Measurements from ENCODE around the gene RERE. TPM values are rescaled to one million over a fixed set of nuclear protein-coding genes. Genes with fewer than 3 reads are reported as not detected.

The RERE gene
- total and polyA plus RNA-seq, 2 experiments from 2014 or later, result 39.8 to 62.8 TPM

DNA sequence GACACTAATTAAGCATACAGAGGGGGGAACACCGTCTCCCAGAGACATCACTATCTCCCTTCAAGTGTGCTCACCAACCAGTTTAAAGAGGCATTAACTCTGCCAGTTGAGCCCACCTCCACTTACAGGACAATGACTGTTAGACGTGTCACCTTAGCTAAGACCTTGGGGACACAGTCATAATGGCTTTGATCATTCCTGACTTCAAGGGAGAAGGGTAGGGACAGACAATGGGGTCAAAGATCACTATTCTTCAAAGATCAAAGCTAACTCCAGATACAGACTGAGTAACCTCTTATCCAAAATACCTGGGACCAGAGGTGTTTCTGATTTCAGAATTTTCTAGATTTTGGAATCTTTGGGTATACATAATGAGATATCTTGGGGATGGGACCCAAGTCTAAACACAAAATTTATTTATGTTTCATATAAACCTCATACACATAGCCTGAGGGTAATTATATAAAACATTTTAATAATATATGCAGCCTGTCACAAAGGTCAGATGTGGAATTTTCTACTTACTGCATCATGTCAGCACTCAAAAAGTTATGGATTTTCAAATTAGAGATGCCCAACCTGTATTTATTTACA lies 253.4 kb downstream of the RERE start:
- 37% methylated on average over 2 of the region's 2 CpGs for WGBS (ENCODE audit: low lambda C conversion rate, missing lambda C conversion rate)
- TF ChIP-seq, protein P1, sequence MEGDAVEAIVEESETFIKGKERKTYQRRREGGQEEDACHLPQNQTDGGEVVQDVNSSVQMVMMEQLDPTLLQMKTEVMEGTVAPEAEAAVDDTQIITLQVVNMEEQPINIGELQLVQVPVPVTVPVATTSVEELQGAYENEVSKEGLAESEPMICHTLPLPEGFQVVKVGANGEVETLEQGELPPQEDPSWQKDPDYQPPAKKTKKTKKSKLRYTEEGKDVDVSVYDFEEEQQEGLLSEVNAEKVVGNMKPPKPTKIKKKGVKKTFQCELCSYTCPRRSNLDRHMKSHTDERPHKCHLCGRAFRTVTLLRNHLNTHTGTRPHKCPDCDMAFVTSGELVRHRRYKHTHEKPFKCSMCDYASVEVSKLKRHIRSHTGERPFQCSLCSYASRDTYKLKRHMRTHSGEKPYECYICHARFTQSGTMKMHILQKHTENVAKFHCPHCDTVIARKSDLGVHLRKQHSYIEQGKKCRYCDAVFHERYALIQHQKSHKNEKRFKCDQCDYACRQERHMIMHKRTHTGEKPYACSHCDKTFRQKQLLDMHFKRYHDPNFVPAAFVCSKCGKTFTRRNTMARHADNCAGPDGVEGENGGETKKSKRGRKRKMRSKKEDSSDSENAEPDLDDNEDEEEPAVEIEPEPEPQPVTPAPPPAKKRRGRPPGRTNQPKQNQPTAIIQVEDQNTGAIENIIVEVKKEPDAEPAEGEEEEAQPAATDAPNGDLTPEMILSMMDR (IDR thresholded peaks at IDR 0.05; ENCODE audit: poor library complexity), result no peak
- TF ChIP-seq EZH2 (IDR thresholded peaks at IDR 0.05; ENCODE audit: borderline replicate concordance) (no peak), EZH2phosphoT487 (IDR thresholded peaks at IDR 0.05; ENCODE audit: low read depth, severe bottlenecking, unreplicated experiment) (no peak)
- H2AFZ ChIP-seq, result no peak overlapping the region
- no peaks in the 10 kb centered on the region for H4K20me1 ChIP-seq (ENCODE audit: insufficient read depth, poor library complexity, severe bottlenecking)
- H3K4me1 ChIP-seq (ENCODE audit: insufficient read depth), result peaks cover 12% of the 10 kb centered on the region
- no peaks in the 10 kb centered on the region for H3K9me2 ChIP-seq (replicated peaks; ENCODE audit: insufficient read depth)
- no peak overlapping the region for H3K27ac ChIP-seq
- no peaks in the 10 kb centered on the region for H3K27me3 ChIP-seq
- H3K4me3 ChIP-seq, result no peak overlapping the region
- no peak overlapping the region for H3K4me2 ChIP-seq
- H3K79me2 ChIP-seq, result peaks cover 93% of the 10 kb centered on the region
- no peak for DNase-seq (ENCODE audit: low spot score)
- H3K9me3 ChIP-seq (ENCODE audit: low read depth), result no peaks in the 10 kb centered on the region
- H3K36me3 ChIP-seq (replicated peaks; ENCODE audit: insufficient read depth, low read depth), result no peaks in the 10 kb centered on the region

DNA sequence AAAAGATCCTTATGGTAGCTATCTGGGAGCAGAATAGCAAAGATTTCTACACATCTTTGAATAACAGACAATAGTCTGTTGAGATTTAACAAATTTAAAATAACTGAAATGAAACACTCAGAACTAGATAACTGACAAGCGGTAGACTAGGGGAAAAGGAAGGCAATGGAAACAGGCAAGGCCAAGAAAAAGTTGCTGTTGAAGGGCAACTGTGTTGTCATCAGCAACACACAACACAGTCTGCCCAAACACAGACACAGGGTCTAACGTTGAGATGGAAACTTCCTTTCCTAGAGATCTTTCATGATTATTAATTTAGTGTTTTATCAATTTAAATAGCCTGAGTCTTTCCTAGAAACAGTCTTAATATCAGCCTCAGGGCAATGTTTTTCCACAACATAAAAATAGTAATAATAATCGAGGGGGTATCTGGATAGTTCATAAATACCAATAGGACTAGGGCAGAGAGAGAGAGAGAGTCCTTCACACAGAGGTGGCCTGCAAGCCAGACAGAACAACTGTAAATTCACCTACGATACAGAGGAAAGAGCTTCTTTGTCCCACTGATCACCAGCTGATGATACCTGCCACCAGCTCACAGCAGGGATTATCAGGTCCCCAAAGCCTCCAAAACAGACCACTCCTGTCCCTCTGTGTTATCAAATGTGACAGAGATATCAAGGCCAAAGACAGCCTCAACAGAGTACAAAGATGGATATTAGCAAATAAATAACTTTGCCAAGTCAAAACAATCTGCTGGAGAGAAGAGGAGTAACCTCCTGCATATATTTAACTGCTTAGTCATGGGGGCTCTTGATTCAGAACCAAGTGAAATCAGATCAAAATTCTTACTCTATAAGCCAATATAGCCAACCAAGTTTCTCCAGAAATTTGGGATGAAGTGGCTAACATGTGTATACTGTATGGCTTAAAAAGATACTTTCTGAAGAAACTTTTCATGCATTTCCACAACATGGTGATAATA lies 254.3 kb downstream of the RERE start:
- TF ChIP-seq EZH2phosphoT487 (IDR thresholded peaks at IDR 0.05; ENCODE audit: low read depth, severe bottlenecking, unreplicated experiment), result no peak
- TF ChIP-seq EZH2 (IDR thresholded peaks at IDR 0.05; ENCODE audit: borderline replicate concordance), result no peak
- TF ChIP-seq, protein P1 (IDR thresholded peaks at IDR 0.05; ENCODE audit: poor library complexity), result no peak
- Histone ChIP-seq H3K9me3 (ENCODE audit: low read depth) (no peaks in the 10 kb centered on the region), H3K27me3 (no peaks in the 10 kb centered on the region), H3K79me2 (peaks cover 92% of the 10 kb centered on the region), H3K27ac (no peak overlapping the region), H3K4me1 (ENCODE audit: insufficient read depth) (peaks cover 12% of the 10 kb centered on the region), H4K20me1 (ENCODE audit: insufficient read depth, poor library complexity, severe bottlenecking) (no peaks in the 10 kb centered on the region), H3K4me2 (no peak overlapping the region), H2AFZ (no peak overlapping the region), H3K9me2 (replicated peaks; ENCODE audit: insufficient read depth) (no peaks in the 10 kb centered on the region), H3K4me3 (no peak overlapping the region), H3K36me3 (replicated peaks; ENCODE audit: insufficient read depth, low read depth) (no peaks in the 10 kb centered on the region)
- DNase-seq (ENCODE audit: low spot score), result no peak
- WGBS (ENCODE audit: low lambda C conversion rate, missing lambda C conversion rate), result 63% methylated on average over 4 of the region's 4 CpGs

DNA sequence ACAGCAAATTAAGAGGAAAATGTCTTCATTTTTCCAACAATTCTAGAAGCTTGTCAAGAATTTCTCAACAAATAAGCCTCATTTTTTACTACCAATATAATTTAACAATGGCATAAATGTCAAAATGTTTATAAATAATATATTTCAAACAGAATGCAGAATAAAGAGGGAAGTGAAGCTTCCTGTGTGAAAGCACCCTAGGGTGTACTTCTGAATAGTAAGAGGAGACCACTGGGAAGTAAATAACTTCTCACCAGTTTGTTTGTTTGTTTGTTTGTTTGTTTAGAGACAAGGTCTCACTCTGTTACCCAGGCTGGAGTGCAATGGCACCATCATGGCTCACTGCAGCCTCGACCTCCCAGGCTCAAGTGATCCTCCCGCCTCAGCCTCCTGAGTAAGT lies 255.2 kb downstream of the RERE start:
- H3K79me2 ChIP-seq, result peaks cover 92% of the 10 kb centered on the region
- no peaks in the 10 kb centered on the region for H4K20me1 ChIP-seq (ENCODE audit: insufficient read depth, poor library complexity, severe bottlenecking)
- no peak overlapping the region for H3K27ac ChIP-seq
- H3K4me1 ChIP-seq (ENCODE audit: insufficient read depth), result peaks cover 12% of the 10 kb centered on the region
- no peaks in the 10 kb centered on the region for H3K27me3 ChIP-seq
- no peaks in the 10 kb centered on the region for H3K9me3 ChIP-seq (ENCODE audit: low read depth)
- TF ChIP-seq EZH2phosphoT487 (IDR thresholded peaks at IDR 0.05; ENCODE audit: low read depth, severe bottlenecking, unreplicated experiment) (no peak), EZH2 (IDR thresholded peaks at IDR 0.05; ENCODE audit: borderline replicate concordance) (no peak)
- TF ChIP-seq, protein P1 (IDR thresholded peaks at IDR 0.05; ENCODE audit: poor library complexity), result no peak
- 97% methylated on average over 2 of the region's 2 CpGs for WGBS (ENCODE audit: low lambda C conversion rate, missing lambda C conversion rate)
- no peaks in the 10 kb centered on the region for H3K36me3 ChIP-seq (replicated peaks; ENCODE audit: insufficient read depth, low read depth)
- no peak overlapping the region for H3K4me2 ChIP-seq
- H2AFZ ChIP-seq, result no peak overlapping the region
- H3K9me2 ChIP-seq (replicated peaks; ENCODE audit: insufficient read depth), result no peaks in the 10 kb centered on the region
- DNase-seq (ENCODE audit: low spot score), result no peak
- no peak overlapping the region for H3K4me3 ChIP-seq

Measured in hepatocyte (in vitro differentiated cells).